HepG2 (cell line): ENCODE results near the gene TMEM87A. TPM values are rescaled to one million over a fixed set of nuclear protein-coding genes. Genes with fewer than 3 reads are reported as not detected.

Source experiments
- ATAC-seq: fragments of 200-7000 bp; cut with Tn5 transposase; 3 replicates; pipeline ENCODE4 v1.9.1; 2020; ENCODE audit warnings: mild to moderate bottlenecking, moderate library complexity
- BruUV-seq: library from RNA; stranded (reverse); fragments of 400-500 nt; replicated peaks from 2 replicates; lab custom pipeline; 2021; lab: Mats Ljungman, UMichigan
- CTCF ChIA-PET: fragments of 300-600 bp; formaldehyde crosslinking; extraction: SDS; loops from one replicate; lab custom pipeline; 2021; ENCODE audit warnings: low total read pairs, inconsistent platforms, low intra/inter-chr PET ratio; lab: Yijun Ruan, JAX
- POLR2A ChIA-PET: fragments of 350-600 bp; sonication (Branson Sonifier 250); formaldehyde crosslinking; loops from one replicate; lab custom pipeline; 2020; ENCODE audit warnings: antibody characterized with exemption, inconsistent platforms; lab: Yijun Ruan, JAX
- DNase-seq: peaks from one replicate; pipeline ENCODE4 v3.0.0-alpha.2; 2015; ENCODE audit warnings: low spot score
- FAIRE-seq: peaks from 3 replicates; lab custom pipeline; 2011; peaks lifted over from hg19 to GRCh38; lab: Jason Lieb, UNC
- H2AFZ ChIP-seq: one replicate; pipeline ENCODE4 v1.6.1; 2011; ENCODE audit warnings: low read length, inconsistent platforms
- H3K27ac ChIP-seq: fragments of 300-600 bp; 3 replicates; pipeline ENCODE4 v1.8.0; 2011; ENCODE audit warnings: mixed run types, mild to moderate bottlenecking, mixed read lengths, low read length, inconsistent platforms; ENCODE audit not compliant: insufficient read depth; ENCODE audit errors: extremely low read length
- H3K27me3 ChIP-seq, 2 experiments: fragments of 200-600 bp in 1 of 2; 2 replicates in 1 of 2; 3 replicates in 1 of 2; pipeline versions ENCODE4 v1.6.0 to v1.8.0; 2011; ENCODE audit warnings: low read length in 2 of 2, mild to moderate bottlenecking in 2 of 2, moderate library complexity in 2 of 2, inconsistent platforms in 1 of 2; ENCODE audit not compliant: insufficient read depth in 2 of 2, control insufficient read depth in 1 of 2
- H3K36me3 ChIP-seq, 2 experiments: fragments of 200-600 bp in 1 of 2; replicated peaks in 1 of 2; 2 replicates in 1 of 2; 3 replicates in 1 of 2; pipeline versions ENCODE4 v1.5.1 to v1.8.0; 2011; ENCODE audit warnings: low read length in 2 of 2, inconsistent platforms in 1 of 2; ENCODE audit not compliant: insufficient read depth in 2 of 2, control insufficient read depth in 1 of 2
- H3K4me1 ChIP-seq: 2 replicates; pipeline ENCODE4 v1.5.1; 2012; ENCODE audit warnings: low read length, inconsistent platforms; ENCODE audit not compliant: insufficient read depth
- H3K4me2 ChIP-seq: 2 replicates; pipeline ENCODE4 v1.6.0; 2011; ENCODE audit warnings: low read depth, low read length, inconsistent platforms
- H3K4me3 ChIP-seq, 3 experiments: fragments of 200-600 bp in 1 of 3; sonication (generic), shearing (Covaris generic) in 1 of 3; replicated peaks in 1 of 3; 2 replicates each; pipeline ENCODE4 v1.5.1; 2011 to 2016; ENCODE audit warnings: low read length in 3 of 3, inconsistent platforms in 2 of 3, low read depth in 2 of 3, mild to moderate bottlenecking in 2 of 3, control low read depth in 1 of 3, mixed read lengths in 1 of 3; ENCODE audit not compliant: insufficient read depth in 1 of 3
- H3K79me2 ChIP-seq: one replicate; pipeline ENCODE4 v1.6.1; 2011; ENCODE audit warnings: low read length, inconsistent platforms; ENCODE audit not compliant: insufficient read depth
- H3K9ac ChIP-seq: 2 replicates; pipeline ENCODE4 v1.6.0; 2011; ENCODE audit warnings: mild to moderate bottlenecking, low read depth, low read length, inconsistent platforms; ENCODE audit not compliant: insufficient read depth
- H3K9me3 ChIP-seq: 2 replicates; pipeline ENCODE4 v1.5.1; 2012; ENCODE audit warnings: mild to moderate bottlenecking, low read length
- H4K20me1 ChIP-seq: 2 replicates; pipeline ENCODE4 v1.6.0; 2011; ENCODE audit warnings: inconsistent platforms, mild to moderate bottlenecking, low read length, moderate library complexity; ENCODE audit not compliant: insufficient read depth
- AGO2 ChIP-seq: fragments of 200-400 bp; formaldehyde crosslinking; optimal IDR thresholded peaks from 2 replicates; pipeline ENCODE3; 2017; ENCODE audit warnings: mild to moderate bottlenecking, low read depth, low read length, moderate library complexity
- FOXP1 ChIP-seq, 2 experiments: fragments of 450-650 bp in 1 of 2; IDR thresholded peaks; 2 replicates each; pipeline ENCODE4 v1.6.1; 2017 to 2018; ENCODE audit warnings: antibody characterized with exemption in 1 of 2
- HOXD1 ChIP-seq: sonication (generic); formaldehyde crosslinking; IDR thresholded peaks from 2 replicates; pipeline ENCODE4 v1.5.0; 2020; ENCODE audit warnings: missing genetic modification reagents
- NR2F1 ChIP-seq, 2 experiments: fragments of 450-650 bp in 1 of 2; formaldehyde crosslinking in 1 of 2; IDR thresholded peaks; 2 replicates each; pipeline versions ENCODE4 v1.5.0 to v1.6.1; 2016 to 2020; ENCODE audit warnings: mild to moderate bottlenecking in 1 of 2, missing compliant biosample characterization in 1 of 2, missing genetic modification reagents in 1 of 2, moderate library complexity in 1 of 2
- RFXAP ChIP-seq: sonication (generic); formaldehyde crosslinking; IDR thresholded peaks from 2 replicates; pipeline ENCODE4 v1.4.0; 2020; ENCODE audit warnings: missing genetic modification reagents, borderline replicate concordance
- ZNF20 ChIP-seq: sonication (generic); formaldehyde crosslinking; IDR thresholded peaks from 2 replicates; pipeline ENCODE4 v1.4.0; 2020; ENCODE audit warnings: mild to moderate bottlenecking, moderate library complexity, missing genetic modification reagents
- WGBS: methylation state at CpG from one replicate; pipeline ENCODE4 v1.1.6; 2017; ENCODE audit warnings: low lambda C conversion rate; 5-methylcytosine and 5-hydroxymethylcytosine counted together
- in situ Hi-C: cut with HindIII; loops from 2 replicates; pipeline ENCODE4 v1.10.0; 2017; ENCODE audit warnings: low pct_unique_long_range_greater_than_20kb; ENCODE audit not compliant: extremely low pct_ligation_motif_present
- intact Hi-C: fragments of 100-400 bp; cut with micrococcal nuclease; formaldehyde crosslinking; loops from one replicate; pipeline ENCODE4 v1.10.0; 2022; ENCODE audit not compliant: unreplicated experiment
- polyA plus RNA-seq, 8 experiments: library from polyadenylated mRNA; depleted of rRNA in 3 of 8; stranded (reverse) in 7 of 8; unstranded in 1 of 8; fragments of >200 nt; fragmentation: Illumina TruSeq in 4 of 8; extraction: Trizol in 4 of 8; gene quantifications; 2 replicates each; pipeline versions ENCODE4 v1.2.1 to v1.2.3, GENCODE V29; 2011 to 2016; ENCODE audit warnings: low read depth in 4 of 8, missing spikeins in 1 of 8, mixed read lengths in 1 of 8; ENCODE audit not compliant: insufficient read depth in 1 of 8
- total RNA-seq, 5 experiments: library from RNA; depleted of rRNA; stranded (reverse); fragments of >200 nt; fragmentation: Illumina TruSeq; extraction: Trizol; gene quantifications; 2 replicates each; pipeline ENCODE4 v1.2.3, GENCODE V29; 2016; ENCODE audit warnings: low read depth in 1 of 5
- TF ChIP-seq, protein P1 (sequence below): sonication (generic); formaldehyde crosslinking; IDR thresholded peaks from 2 replicates; pipeline ENCODE4 v1.4.0; 2020; ENCODE audit warnings: missing genetic modification reagents, borderline replicate concordance

The TMEM87A gene
- total and polyA plus RNA-seq, 2 of the 13 experiments (the other 11 are each of a cell fraction or from before 2014, with no cell fraction given): 20.2 to 42.8 TPM

DNA sequence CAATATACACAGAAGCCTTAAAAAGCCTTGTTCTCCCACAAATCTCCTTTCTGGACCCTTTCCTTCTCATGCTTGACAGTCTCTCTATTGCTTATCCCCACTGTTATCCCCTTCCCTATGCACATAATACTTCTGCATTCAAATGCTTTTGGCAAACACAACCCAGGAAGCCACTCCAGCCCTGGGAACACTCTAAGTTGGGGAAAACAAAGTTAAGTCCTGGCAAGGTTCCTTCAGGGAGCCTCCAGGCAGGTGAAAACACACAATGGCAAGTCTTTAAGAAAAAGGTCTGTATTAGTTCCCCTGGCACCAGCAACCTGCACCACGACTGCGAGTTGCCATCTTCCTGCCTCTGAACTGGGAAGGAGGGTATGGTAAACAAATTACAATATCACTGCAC lies 19.9 kb downstream of the TMEM87A start:
- CTCF ChIA-PET: no interaction called here
- H3K4me3 ChIP-seq: no peak overlapping the region
- no peak for ATAC-seq
- TF ChIP-seq AGO2 (no peak), HOXD1 (CRISPR knock-in tag) (no peak), NR2F1 (CRISPR knock-in tag; IDR thresholded peaks at IDR 0.05) (no peak), RFXAP (CRISPR knock-in tag) (no peak), FOXP1 (IDR thresholded peaks at IDR 0.05) (no peak), FOXP1 (CRISPR knock-in tag; IDR thresholded peaks at IDR 0.05) (no peak), ZNF20 (CRISPR knock-in tag) (no peak)
- TF ChIP-seq, protein P1, sequence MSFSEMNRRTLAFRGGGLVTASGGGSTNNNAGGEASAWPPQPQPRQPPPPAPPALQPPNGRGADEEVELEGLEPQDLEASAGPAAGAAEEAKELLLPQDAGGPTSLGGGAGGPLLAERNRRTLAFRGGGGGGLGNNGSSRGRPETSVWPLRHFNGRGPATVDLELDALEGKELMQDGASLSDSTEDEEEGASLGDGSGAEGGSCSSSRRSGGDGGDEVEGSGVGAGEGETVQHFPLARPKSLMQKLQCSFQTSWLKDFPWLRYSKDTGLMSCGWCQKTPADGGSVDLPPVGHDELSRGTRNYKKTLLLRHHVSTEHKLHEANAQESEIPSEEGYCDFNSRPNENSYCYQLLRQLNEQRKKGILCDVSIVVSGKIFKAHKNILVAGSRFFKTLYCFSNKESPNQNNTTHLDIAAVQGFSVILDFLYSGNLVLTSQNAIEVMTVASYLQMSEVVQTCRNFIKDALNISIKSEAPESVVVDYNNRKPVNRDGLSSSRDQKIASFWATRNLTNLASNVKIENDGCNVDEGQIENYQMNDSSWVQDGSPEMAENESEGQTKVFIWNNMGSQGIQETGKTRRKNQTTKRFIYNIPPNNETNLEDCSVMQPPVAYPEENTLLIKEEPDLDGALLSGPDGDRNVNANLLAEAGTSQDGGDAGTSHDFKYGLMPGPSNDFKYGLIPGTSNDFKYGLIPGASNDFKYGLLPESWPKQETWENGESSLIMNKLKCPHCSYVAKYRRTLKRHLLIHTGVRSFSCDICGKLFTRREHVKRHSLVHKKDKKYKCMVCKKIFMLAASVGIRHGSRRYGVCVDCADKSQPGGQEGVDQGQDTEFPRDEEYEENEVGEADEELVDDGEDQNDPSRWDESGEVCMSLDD (CRISPR knock-in tag): no peak
- TF ChIP-seq, all 625 proteins: peak for 0
- Histone ChIP-seq H3K79me2 (no peaks in the 10 kb centered on the region), H3K4me1 (no peaks in the 10 kb centered on the region), H3K27ac (no peak overlapping the region), H3K36me3 (peaks cover 9 to 55% of the 10 kb centered on the region in 2 experiments), H3K9ac (no peak overlapping the region), H2AFZ (no peak overlapping the region), H3K27me3 (no peaks in the 10 kb centered on the region), H3K9me3 (no peaks in the 10 kb centered on the region), H4K20me1 (no peaks in the 10 kb centered on the region), H3K4me2 (no peak overlapping the region)
- POLR2A ChIA-PET: interaction anchor here (1.2 kb wide), 1 partner anchor 20 kb away, joined by 5 read pairs; the partner anchor contains the start of genes GANC and TMEM87A
- no peak for FAIRE-seq
- no peak for DNase-seq
- intact Hi-C loops (no loop called here), in situ Hi-C loops (no loop called here)
- 100% methylated on average over 2 of the region's 2 CpGs for WGBS
- BruUV-seq: no TSS peak
